PFSK-1 (cell line): Measurements from ENCODE around the gene OR8B8.

Experiments
- REST ChIP-seq, 2 experiments: IDR thresholded peaks; 2 replicates each; pipeline versions ENCODE4 v1.6.1 to v1.8.0; 2011 to 2012; ENCODE audit warnings: low read depth in 2 of 2, low read length in 2 of 2, control low read depth in 1 of 2, inconsistent platforms in 1 of 2, mild to moderate bottlenecking in 1 of 2, moderate library complexity in 1 of 2; ENCODE audit not compliant: insufficient read depth in 1 of 2
- TAF1 ChIP-seq: IDR thresholded peaks from 2 replicates; pipeline ENCODE4 v1.6.1; 2012; ENCODE audit warnings: low read length, control low read depth, borderline replicate concordance; ENCODE audit not compliant: insufficient read depth

GRCh38 chr11:124474079-124474478, 28.6 kb upstream of the OR8B8 start:
- no peak for TF ChIP-seq REST (IDR thresholded peaks at IDR 0.05; ENCODE audit: insufficient read depth in 1 of 2, low read depth in 2 of 2, low read length in 2 of 2)
- TF ChIP-seq TAF1: no peak
